ENCODE results near the gene C10orf90.

Gene C10orf90

GRCh38 chr10:126423732-126424491, 246.6 kb downstream of the C10orf90 start:
- Histone ChIP-seq H3K27ac (no peak overlapping the region), H3K4me3 (ENCODE audit: low read depth, low read length) (no peak overlapping the region), H3K36me3 (no peaks in the 10 kb centered on the region), H3K27me3 (ENCODE audit: insufficient read depth, low read depth, severe bottlenecking) (no peaks in the 10 kb centered on the region), H3K9me3 (ENCODE audit: severe bottlenecking) (peaks cover 10% of the 10 kb centered on the region)
- no peak for DNase-seq
- TF ChIP-seq, protein P1, sequence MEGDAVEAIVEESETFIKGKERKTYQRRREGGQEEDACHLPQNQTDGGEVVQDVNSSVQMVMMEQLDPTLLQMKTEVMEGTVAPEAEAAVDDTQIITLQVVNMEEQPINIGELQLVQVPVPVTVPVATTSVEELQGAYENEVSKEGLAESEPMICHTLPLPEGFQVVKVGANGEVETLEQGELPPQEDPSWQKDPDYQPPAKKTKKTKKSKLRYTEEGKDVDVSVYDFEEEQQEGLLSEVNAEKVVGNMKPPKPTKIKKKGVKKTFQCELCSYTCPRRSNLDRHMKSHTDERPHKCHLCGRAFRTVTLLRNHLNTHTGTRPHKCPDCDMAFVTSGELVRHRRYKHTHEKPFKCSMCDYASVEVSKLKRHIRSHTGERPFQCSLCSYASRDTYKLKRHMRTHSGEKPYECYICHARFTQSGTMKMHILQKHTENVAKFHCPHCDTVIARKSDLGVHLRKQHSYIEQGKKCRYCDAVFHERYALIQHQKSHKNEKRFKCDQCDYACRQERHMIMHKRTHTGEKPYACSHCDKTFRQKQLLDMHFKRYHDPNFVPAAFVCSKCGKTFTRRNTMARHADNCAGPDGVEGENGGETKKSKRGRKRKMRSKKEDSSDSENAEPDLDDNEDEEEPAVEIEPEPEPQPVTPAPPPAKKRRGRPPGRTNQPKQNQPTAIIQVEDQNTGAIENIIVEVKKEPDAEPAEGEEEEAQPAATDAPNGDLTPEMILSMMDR (IDR thresholded peaks at IDR 0.05; ENCODE audit: low read depth, low read length): no peak

- Histone ChIP-seq H3K4me3 (ENCODE audit: low read depth, low read length) (no peak overlapping the region), H3K27ac (no peak overlapping the region), H3K36me3 (no peaks in the 10 kb centered on the region), H3K27me3 (ENCODE audit: insufficient read depth, low read depth, severe bottlenecking) (no peaks in the 10 kb centered on the region), H3K9me3 (ENCODE audit: severe bottlenecking) (peaks cover 10% of the 10 kb centered on the region)
- TF ChIP-seq, protein P1 (IDR thresholded peaks at IDR 0.05; ENCODE audit: low read depth, low read length): no peak
- DNase-seq: no peak
These were observed 247.9 kb downstream of the C10orf90 start for GRCh38 chr10:126422567-126422966.

GRCh38 chr10:126421756-126422256, 248.7 kb downstream of the C10orf90 start:
- Histone ChIP-seq H3K9me3 (ENCODE audit: severe bottlenecking) (peaks cover 10% of the 10 kb centered on the region), H3K36me3 (no peaks in the 10 kb centered on the region), H3K27me3 (ENCODE audit: insufficient read depth, low read depth, severe bottlenecking) (no peaks in the 10 kb centered on the region), H3K4me3 (ENCODE audit: low read depth, low read length) (no peak overlapping the region), H3K27ac (no peak overlapping the region)
- DNase-seq: no peak
- TF ChIP-seq, protein P1 (IDR thresholded peaks at IDR 0.05; ENCODE audit: low read depth, low read length): no peak

DNA sequence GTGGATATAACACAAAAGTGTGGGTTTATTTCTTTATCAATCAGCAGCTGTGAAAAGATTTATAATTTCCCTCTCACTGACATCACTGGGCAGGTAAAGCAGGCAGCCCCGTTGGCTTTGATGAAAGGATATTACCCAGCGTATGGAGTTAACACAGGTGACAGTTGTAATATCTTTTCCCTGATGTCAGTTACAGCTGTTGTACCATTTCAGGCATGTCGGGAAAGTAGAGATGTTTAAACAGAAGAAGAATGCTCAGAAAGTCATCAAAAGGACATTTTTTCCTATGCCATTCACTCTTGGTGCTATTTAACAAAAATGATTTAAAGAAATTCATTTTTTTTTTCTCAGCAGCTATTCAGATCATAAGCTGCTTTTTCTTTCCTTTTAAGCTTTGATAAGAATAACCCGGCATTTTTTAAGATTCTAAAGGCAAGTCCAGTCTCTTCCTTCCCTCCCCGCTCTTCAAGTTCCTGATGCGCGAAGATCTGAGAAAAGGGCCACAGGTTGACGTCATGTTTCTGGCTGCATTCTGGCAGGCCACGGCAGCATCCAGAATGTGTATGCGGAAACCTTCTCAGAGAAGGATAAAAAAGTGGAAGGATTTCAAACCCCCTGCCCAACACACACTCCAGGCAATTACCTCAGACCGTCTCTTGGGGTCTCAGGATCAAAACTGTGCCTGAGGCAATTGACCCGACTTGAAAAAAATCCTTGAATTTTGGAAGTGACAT, 249.8 kb downstream of the C10orf90 start:
- H3K9me3 ChIP-seq (ENCODE audit: severe bottlenecking): peaks cover 10% of the 10 kb centered on the region
- H3K4me3 ChIP-seq (ENCODE audit: low read depth, low read length): no peak overlapping the region
- DNase-seq: no peak
- H3K27me3 ChIP-seq (ENCODE audit: insufficient read depth, low read depth, severe bottlenecking): no peaks in the 10 kb centered on the region
- H3K36me3 ChIP-seq: no peaks in the 10 kb centered on the region
- H3K27ac ChIP-seq: no peak overlapping the region
- TF ChIP-seq, protein P1 (IDR thresholded peaks at IDR 0.05; ENCODE audit: low read depth, low read length): no peak

- Histone ChIP-seq H3K36me3 (no peaks in the 10 kb centered on the region), H3K9me3 (ENCODE audit: severe bottlenecking) (no peaks in the 10 kb centered on the region), H3K27ac (no peak overlapping the region), H3K27me3 (ENCODE audit: insufficient read depth, low read depth, severe bottlenecking) (no peaks in the 10 kb centered on the region), H3K4me3 (ENCODE audit: low read depth, low read length) (no peak overlapping the region)
- no peak for DNase-seq
- TF ChIP-seq, protein P1 (IDR thresholded peaks at IDR 0.05; ENCODE audit: low read depth, low read length): no peak
These were observed 253.2 kb downstream of the C10orf90 start for GRCh38 chr10:126417220-126417825.
